HG03039 (cell line): ENCODE measurements around the gene CAMK2B.

Source experiments
- ATAC-seq: cut with Tn5 transposase; IDR thresholded peaks from one replicate; pipeline ENCODE4 v1.9.1; 2021; ENCODE audit warnings: mild to moderate bottlenecking, moderate library complexity; ENCODE audit not compliant: unreplicated experiment

CAMK2B gene

DNA sequence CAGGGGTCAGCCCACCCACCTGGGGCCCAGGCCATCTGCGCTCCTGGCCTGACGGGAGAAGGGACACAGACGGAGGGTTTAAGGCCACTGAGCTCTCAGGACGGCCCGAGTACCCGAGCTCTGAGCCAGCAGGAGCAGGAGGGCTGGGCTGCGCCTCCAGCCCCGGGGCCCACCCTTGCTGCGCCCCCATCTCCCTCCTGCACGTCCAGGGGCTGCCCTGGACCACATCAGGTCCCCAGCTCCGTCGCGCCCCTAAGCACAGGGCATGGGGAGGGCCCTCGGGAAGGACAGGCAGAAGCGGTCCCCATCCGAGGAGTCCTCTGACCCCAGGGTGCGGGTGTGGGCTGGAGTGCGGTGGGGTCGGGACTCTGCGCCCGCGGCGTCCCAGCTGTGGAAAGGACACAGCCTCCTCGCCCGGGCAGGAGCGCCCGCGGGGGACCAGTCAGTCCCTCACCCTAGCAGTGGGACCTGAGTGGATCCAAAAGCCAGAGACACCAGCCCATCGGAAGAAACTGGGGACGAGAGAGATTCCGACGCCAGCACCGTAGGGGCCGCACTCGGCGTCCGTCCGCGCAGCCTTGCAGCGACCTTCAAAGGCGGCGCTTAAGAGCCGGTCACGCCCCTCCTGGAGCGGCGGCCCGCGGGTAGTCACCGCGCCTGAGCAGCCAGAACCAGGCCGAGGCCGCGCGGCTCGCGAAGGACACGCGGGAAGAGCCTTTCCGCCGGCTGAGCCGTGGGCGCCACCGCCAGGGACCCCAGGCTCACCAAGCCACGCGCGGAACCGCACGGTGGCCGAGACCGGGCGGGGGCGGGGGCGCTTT is 15.9 kb downstream of the CAMK2B start:
- ATAC-seq, result no peak

DNA sequence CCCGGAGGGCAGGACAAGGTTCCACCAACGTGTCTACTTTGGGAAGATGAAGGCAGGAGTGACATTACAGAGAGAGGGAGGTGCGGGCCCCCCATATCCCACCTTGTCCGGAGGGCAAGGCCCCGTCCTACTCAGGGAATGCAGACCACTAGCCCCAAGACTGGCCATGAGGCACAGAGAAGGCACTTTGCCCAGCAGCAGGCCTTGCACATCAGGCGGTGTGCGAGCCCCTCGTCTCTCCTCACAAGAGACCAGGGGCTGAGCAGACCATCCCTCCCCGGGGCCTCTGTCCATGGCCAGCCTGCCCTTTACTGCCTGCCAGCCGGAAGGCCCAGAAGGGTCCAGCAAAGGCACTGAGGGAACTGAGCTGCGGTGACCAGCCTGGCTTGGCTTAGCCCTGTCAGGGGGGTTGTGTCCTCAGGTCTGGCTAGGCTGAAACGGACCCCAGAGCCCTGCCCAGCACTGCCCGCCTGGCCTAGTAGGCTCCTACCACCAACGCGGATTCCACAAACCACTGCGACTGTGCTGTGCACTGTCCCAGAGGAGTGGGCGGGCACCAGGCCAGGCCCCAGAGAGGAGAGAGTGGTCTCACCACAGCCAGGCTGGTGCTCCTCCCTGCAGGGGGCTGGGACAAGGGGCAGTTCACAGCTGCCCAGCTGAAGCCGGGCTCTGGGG is 16.7 kb downstream of the CAMK2B start:
- ATAC-seq, result no peak

DNA sequence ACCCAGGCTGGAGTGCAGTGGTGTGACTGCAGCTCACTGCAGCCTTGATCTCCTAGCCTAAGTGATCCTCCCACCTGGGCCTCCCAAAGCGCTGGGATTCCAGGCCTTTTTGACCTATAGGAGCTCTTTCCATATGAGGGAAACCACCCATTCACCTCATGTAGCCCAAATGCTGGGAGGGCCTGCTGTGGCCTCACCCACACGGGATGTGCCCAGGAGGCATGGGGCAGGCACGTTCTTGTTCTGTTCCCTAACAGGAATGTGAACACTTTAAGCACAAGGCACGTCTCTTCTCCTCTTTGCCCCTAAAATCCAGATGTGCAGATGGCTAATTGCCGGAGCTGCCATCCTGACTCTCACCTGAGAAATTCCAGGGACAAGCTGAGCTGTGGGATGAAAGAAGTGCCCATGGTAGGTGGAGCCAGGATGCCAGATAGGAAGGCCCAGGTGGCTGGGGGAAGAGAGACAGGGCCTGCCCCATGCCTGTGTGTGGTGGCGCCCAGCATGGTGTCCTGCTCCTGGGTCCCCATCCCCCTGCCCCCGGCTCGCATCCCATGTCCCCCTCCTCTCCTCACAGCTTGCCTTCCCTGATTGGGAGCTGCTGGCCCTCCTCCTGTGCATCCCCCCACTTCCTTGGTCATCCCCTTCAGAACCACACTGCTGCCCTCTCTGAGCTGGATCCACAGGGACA is 17.3 kb downstream of the CAMK2B start:
- ATAC-seq, result no peak

DNA sequence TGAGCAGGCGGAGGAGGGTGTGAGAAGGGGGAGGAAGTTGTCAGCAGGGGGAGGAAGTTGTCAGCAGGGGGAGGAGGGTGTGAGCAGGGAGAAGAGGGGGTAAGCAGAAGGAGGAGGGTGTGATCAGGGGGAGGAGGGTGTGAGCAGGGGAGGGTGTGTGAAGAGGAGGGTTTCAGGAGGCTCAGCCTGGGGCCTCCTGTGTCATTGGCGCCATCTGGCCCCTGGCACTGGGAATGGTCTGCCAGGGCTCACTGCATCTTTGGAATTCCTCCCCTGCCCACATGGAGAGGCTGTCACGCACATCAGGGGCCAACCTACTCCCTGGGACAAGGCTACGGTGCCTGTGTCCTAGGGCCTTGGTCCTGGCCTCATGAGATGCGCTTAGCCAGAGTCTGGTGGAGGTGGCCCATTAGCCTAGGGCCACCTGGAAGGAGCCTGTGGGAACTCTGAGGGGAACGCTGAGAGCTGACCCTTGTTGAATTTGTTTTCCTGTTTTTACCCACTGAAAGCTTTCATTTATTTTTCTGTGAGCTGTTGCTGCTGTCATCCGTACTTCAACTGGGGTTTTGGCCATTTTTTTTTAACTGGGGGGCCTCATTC is 18.0 kb downstream of the CAMK2B start:
- no peak for ATAC-seq

DNA sequence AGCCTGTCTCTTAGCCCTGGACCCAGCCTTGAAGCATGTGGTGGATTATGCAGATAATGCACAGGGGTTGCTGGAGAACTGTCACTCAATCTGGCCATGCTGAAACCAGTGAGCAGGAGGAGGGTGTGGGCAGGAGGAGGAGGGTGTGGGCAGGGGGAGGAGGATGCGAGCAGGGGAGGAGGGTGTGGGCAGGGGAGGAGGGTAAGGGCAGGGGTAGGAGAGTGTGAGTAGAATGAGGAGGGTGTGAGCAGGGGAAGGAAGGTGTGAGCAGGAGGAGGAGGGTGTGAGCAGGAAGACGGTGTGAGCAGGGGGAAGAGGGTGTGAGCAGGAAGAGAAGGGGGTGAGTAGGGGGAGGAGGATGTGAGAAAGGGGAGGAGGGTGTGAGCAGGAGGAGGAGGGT is 18.8 kb downstream of the CAMK2B start:
- ATAC-seq, result no peak

DNA sequence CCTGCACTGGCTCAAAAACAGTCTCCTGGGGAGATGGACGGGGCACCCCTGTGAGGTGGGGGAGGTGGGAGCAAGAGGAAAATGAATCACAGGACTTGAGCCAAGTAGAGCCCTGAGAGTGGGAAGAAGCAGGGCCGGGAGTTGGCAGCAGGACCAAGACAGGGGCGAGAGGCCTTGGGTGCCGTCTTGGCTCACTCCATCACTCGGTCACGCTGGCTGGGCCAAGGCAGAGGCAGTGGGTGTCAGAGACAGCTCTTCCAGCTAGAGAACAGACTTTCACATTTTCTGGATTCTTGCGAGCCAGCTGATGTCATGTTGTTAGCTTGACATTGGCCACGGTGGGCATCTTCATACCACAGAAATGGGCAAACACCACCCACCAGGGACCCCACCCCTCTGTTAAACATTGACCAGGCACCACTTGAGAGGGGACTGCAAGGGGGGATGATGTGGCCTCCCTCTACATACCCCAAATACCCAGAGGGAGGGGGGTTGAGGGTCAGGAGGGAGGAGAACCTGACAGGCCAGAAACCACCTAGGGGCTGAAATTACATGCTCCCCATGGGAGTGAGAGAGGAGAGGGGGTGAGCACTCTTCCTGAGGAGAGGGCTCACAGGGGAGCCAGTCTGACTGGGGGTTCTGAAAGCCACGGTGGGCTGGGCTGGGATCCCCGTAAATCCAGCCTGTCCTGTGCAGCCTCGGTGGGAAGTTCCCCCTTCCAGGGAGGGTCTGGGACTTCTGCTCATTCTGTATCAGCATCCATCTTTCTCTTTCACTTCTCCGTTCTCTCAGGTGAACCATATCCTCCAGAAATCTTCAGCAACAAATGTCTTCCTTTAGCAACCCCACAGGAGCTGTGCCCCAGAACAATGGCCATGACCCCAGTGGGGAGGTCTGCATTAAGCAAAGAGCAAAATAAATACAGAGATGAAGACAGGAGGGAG is 19.6 kb downstream of the CAMK2B start:
- ATAC-seq, result no peak

DNA sequence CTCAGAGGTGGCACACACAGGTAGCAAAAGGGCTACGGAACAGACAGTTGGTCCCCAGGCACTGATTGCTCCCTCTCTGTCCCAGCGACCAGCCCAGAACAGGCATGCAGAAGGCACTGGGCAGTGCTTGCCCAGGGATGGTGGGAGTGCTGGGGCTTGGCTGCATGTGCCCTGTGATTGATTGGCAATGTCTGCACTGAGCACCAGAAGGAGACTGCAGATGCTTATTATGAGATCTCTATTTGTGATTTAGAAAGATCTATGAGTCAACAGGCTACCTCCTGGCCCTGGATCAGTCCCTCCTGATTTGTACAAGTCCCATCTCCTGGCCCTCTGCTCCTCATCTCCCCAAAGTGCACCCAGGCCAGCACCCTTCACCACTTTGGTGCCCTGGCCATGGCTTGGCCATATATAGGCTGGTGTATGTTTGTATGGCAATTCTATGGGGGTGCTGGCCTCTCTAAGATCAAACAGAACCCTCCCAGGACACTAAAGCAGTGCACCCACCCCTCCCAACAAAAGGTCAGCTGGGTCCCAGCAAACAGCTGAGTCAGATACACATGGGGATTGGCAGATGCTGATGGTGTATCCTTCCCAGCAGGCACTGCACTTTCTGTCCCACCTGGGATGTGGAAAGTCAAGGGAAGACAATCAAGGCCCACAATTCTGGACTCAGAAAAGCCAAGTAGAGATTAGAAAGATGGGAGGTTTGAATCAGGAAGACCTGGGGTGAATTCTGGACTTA is 30.9 kb downstream of the CAMK2B start:
- no peak for ATAC-seq

DNA sequence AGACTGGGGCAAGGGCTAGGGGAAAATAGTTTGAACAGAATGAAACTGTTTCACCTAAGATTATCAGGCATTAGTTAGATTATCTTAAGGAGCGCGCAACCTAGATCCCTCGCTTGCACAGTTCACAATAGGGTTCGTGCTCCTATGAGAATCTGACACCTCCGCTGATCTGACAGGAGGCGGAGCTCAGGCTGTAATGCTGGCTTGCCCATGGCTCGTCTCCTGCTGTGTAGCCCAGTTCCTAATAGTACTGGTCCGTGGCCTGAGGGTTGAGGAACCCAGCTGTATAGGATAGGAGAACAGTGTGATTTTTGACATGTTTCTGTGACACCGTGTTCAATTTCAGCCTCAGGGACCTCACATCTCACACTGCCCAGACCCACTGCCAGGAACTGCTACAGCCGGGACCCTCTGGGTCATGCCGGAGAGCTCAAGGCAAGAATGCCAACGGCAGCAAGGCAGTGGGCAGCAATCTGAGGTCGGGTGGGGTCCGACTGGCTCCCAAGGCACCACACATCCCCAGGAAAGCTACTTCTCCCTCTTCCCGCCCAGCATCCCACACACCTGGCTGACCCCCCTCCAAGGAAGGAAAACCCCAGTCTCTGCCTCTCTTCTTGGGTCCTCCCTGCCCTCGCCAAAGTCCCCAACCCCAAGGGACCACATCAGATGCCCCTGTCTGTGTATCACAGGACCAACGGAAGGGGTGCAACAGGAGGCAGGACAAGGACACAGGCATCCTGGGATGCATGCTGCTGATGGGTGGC is 31.7 kb downstream of the CAMK2B start:
- ATAC-seq, result no peak

DNA sequence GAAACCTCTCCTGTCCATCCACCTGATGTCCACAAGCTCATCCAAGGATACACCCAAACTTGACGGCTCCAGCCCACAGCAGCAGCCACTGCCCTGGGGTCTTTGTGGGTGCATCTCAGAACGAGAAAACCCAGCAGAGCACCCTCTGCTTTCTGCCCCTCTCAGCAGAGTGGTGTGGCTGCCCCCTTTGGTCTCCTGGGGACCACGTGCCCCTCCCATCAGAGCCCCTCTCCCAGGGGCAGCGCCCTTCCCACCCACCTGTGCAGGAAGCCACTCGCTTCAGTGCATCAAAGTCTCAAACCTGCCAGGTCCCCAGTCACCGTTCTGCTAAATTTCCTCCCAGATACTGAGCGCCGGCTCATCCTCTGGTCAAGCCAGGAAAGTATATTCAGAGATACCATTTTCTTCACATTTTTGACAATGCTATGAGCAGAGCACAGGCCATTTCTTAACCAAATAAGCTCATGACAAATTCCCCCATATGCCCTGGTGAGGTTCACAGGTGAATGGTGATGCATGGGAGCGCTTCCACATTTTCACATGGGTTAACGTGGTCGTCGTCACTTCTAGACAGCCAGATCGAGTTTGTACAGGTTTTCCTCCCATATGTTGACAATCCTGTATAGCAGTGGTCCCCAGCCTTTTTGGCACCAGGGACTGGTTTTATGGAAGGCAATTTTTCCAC is 32.4 kb downstream of the CAMK2B start:
- no peak for ATAC-seq

DNA sequence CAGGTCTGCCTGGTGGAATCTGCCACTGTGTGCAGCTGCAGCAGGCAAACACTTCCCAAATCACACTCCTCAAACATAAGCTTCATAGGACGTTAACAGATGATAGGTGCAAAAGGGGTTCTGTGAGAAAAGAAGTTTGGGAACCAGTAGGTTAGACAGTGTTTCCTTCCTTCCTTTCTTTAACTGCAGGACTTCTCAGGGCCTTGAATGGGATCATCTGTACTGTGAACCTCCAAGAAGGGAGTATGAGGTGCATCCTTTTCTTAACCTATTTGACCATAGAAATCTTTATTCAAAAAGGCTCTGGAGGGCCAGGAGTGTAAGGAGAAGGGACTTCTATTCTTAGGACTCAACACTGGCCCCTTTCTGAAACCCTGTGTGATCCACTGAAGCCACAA is 33.0 kb downstream of the CAMK2B start:
- no peak for ATAC-seq

DNA sequence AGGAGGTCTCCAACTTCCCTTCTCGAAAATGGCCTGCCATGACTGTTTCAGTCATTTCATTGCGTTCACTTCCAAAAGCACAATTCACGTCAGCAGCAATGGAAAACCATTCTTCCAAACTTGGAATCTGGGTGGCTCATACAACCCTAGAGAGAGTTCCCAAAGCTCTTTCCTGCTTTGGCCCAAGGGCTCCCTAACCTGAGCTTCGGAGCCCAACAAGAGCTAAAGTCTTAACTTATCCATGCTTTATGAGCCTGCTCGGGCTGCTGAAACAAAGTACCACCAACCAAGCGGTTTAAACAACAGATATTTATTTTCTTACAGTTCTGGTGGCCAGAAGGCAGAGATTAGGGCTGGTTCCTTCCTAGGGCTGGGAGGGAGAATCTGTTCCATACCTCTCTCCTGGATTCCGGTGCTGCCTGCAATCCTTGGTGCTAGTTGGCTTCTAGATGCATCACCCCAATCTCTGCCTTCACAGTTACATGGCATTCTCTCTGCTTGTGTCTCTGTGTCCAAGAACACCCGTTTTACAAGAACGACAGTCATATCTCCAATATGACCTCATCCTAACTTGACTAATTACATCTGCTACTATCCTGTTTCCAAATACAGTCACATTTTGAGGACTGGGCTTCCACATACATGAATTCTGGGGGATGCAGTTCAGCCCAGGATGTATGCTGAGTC is 33.5 kb downstream of the CAMK2B start:
- ATAC-seq, result no peak

DNA sequence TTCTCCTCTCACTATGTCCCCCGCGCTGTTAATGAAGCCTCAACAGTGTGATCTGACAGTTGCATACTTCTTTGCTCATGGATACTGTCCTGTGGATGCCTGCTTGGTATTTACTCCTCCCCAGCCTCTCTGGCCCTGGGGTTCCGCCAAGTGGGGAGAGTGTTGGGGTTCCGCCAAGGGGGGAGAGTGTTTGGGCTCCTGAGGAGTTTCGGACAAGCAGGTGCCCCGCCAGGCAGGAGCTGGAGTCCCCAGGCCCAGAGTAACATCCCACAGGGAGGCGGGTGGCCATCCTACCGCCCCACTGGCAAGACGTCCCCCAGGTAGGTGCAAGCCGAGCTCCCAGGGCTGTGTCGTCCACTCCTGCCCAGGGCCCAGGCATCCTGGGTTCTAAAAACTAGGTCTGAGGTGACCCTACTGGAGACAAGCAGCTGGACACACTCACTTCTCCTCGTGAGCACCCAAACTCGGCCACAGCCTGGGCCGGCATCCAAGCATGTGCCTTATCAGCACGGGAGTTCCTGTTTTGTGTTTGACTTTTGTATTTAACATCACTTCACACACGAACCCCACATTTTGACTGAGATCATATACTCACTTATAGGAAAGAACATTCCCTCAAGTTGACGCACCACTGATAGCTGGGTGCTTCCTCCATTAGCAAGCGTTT is 34.2 kb downstream of the CAMK2B start:
- no peak for ATAC-seq

DNA sequence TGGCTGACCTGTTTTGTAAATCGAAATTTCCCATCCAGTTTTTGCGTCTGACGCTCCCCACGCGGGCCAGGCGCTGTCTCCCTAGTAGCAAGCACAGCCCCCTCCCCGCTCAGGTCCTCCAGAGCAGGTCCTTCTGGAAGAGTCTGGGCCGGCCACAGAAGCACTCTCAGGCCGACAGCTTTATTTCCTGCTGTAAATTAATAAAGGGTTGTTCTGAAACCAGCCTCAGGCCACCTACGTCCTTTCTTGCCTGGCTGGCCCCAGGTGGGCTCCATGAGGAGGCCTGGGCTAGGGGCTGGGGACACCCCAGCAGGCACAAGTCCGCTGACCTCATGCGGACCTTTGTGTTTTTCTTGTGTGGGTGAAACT is 35.2 kb downstream of the CAMK2B start:
- ATAC-seq, result no peak

DNA sequence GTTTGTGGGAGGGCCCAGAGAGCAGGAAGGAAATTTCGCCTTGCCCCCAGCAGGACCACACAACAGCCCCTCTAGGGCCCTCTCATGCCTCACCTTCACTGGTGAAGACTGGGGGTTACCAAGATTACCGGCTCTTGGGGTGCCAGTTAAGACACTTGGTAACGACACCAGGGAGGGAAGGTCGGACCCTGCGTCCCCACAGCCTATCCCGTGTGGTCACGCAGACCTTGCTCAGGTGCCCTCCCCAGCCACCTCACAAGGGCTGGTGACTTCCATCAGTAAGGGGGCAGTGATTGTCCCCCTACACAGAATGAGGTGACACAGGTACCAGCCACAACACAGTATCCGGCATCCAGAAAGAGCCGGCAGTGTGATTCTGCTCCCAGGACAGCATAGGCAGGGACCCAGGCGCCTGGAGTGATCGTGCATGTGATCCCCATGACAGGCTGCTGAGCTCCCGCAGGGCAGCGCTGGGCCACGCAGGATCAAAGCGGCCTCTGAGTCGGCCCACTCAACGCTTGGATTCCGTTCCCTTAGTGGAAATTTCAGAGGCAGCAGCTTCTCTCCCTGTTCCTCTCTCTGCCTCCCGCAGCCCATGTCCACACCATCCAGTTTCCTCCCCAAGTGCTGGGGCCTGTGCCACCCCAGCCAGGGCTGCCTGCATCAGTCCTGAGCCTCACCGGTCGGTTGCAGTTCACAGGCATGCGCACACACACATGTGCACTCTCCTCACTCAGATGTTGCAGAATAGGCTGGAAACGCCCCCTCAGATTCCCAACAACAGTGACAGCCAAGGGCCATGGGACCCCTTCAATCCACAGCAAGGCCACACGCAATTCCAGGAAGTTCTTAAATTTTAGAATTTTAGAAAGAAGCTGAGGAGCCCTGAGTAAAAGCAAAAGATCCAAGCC is 35.8 kb downstream of the CAMK2B start:
- no peak for ATAC-seq

DNA sequence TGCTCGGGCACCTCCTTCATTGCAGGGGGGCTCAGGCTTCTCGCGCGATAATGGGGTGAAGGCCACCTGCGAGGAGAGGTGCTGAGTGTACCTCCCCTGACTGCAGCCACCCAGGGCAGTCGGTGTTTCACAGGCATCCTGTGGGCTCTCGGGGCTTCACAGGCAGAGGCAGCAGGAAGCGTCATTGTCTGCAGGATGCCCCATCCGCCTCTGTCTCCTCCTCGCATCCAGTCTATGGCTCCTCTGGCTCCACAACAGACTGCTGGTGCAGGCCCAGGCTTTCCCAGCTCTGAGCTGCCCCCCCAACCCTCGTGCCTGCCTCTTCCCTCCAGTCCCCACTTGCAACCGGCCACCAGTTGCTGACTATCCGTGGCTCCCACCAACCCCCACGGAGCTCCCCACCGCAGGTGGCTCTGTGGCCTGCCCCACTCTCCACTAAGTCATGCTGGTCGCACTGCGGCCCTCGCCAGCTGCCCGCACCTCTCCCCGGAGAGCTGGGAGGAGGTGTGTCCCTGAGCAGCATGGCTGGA is 36.5 kb downstream of the CAMK2B start:
- no peak for ATAC-seq

DNA sequence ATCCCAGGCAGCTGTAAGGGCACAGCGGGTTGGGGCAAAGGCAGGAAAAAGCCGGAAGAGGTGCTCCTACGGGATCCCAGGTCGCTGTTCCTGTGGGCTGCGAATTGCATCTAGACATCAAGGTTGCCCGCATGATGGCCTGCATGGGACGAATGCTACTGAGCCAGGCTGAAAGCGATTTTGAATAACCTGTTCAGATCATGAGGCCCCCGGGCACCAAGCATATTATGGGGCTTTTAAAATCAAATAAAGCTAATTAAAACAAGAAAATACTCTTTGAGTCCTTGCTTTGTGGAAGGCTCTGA is 37.1 kb downstream of the CAMK2B start:
- no peak for ATAC-seq
